GM21723 (cell line): ENCODE data around the gene PLPP4.

ENCODE experiments used
- ATAC-seq: cut with Tn5 transposase; IDR thresholded peaks from one replicate; pipeline ENCODE4 v1.9.1; 2021; ENCODE audit warnings: mild to moderate bottlenecking, moderate library complexity; ENCODE audit not compliant: unreplicated experiment

PLPP4 gene

GRCh38 chr10:120456626-120457430, at the start of gene PLPP4:
PLPP4 (plus strand) TSS chr10:120457227; CDS start chr10:120457306, 79 bp downstream.
- peak; percentile 81 for ATAC-seq

GRCh38 chr10:120409816-120410215, 47.2 kb upstream of the PLPP4 start:
- ATAC-seq: no peak

DNA sequence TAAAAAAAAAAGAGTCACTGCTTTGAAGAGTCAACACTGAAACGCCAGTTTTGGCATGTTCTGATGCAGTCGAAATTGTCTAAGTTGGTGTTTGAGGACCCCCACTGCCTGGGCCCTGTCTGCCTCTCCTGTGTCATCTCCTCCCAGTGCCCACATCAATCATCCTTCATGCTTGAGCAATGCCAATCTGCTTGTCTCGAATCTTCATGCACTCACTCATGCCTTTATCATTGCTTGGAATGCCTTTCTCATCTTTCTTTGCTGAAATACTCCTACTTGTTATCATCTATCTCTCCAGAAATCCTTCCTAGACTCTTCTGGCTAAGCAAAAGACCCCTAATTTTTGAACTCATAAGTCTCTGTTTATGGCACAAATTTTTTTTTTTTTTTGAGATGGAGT, 42.1 kb upstream of the PLPP4 start:
- no peak for ATAC-seq

DNA sequence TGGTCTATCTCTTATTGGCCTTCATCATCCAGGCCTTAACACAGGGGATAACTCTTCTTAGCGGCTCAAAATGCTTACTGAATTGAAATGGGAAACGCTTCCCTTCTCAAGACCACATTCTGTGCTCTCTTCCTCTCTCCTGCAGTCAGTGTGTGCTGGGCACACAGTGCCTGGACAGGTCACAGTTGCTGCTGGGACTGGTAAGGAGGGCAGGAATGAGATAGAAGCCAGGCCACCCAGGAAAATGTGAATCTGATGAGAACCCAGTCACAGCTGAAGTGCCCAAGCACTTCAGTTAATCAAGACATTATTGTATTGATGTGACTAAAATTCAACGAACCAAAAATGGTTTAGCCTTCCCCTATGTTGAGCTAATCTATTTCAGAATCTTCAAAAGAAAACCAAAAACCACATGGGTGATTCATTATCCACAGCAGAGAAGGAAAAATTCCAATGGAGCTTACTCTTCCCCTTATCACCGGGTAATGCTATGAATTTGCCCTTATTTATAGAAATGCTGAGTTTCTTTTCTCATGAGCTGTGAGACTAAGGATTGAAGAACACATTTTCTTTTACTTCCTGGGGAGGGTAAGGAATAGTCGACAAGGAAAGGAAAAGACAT, 41.2 kb upstream of the PLPP4 start:
- no peak for ATAC-seq

DNA sequence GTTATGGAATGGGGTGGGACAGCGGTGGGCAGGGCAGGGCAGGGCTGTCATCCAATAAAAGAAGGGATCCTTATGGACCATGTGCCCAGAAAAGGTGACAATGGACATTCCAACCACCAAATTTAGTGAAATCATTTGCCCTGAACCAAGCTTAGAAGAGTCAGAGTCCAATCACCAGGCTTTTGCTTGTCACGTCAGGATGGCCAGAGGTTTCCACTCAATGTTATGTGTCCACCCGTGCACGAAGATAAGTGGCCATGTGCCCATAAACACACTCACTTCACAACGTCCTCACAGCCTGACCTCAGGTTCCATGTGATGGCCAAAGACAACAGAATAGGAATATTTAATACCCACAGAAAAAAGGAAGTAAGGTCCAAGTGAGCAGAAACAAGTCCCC, 36.6 kb upstream of the PLPP4 start:
- ATAC-seq: no peak

GRCh38 chr10:120421250-120421649, 35.8 kb upstream of the PLPP4 start:
- ATAC-seq: no peak

- ATAC-seq: no peak
Observed at GRCh38 chr10:120422457-120422856, 34.6 kb upstream of the PLPP4 start.

GRCh38 chr10:120423431-120424197, 33.4 kb upstream of the PLPP4 start:
- ATAC-seq: peak; percentile 60

DNA sequence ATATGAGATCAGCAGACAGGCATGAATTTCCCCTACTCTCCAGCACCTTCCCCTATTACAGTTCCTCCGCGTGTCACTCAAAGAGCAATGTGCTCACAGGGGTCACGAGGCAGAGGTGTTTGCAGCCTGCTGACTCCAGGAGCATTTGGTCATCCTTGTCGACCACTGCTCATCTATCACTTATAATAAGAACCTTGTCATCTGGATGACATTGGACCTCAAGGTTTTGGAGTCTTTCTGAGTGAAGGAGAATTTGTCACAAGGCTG, 32.9 kb upstream of the PLPP4 start:
- no peak for ATAC-seq

GRCh38 chr10:120426306-120426705, 30.7 kb upstream of the PLPP4 start:
- ATAC-seq: no peak

- ATAC-seq: no peak
Observed at GRCh38 chr10:120428754-120429153, 28.3 kb upstream of the PLPP4 start.

DNA sequence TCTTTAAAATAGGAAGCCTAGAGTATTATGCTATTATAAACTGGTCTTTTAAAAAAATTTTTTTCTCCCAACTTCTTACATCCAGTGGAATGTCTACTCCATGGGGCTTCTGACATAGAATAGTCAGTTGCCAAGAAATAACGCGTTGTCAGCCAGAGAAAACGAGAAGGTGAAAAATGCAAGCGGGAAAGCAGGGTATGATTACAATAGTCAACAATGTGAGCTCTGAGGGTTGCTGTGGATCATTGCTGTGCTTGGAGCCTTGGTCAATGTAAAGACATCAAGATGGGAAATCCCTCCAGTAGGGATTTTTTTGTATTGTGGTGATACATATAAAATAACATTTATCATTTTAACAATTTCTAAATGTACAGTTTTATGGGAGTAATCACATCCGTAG, 27.6 kb upstream of the PLPP4 start:
- ATAC-seq: no peak

DNA sequence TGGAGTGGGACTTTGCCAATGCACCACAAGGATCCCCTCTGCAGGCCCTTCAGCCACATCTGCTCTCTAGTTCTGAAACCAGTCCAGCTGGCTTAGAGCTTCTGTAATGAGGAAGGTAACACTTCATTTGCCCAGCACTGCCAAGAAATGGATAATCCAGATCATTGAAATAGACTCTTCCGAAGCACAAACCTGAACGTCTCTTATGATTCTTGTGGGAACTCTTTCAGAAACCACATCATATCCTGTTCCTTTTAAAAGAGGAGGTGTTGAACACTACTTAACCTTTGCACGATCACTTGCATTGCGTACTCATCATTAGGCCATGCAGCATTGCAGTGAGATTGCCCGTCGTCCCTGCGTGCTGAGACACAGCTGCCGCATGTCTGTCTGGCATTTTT, 25.8 kb upstream of the PLPP4 start:
- ATAC-seq: no peak

DNA sequence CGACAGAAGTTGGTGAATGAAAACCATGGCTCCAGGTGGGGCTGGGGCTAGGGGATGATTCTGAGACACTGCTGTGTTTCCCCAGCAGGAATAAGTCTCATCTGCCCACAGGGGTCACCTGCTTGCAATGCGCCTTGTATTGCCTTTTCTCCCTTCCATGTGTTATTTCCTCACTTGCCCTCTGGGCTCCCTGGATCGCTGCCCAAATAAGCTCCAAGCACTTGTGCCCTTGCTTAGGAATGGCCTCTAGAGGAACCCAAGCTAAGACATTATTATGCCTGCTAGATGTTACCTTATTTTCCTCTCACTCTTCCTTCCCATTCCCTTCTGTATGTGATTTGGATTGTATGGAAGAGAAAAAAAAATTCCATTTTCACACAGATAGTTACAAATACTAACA, 24.8 kb upstream of the PLPP4 start:
- ATAC-seq: no peak

GRCh38 chr10:120433141-120433540, 23.9 kb upstream of the PLPP4 start:
- no peak for ATAC-seq

- ATAC-seq: no peak
Observed at GRCh38 chr10:120436439-120437112, 20.5 kb upstream of the PLPP4 start.

GRCh38 chr10:120437541-120437940, 19.5 kb upstream of the PLPP4 start:
- no peak for ATAC-seq

- ATAC-seq: no peak
Observed at GRCh38 chr10:120451968-120452367, 5.1 kb upstream of the PLPP4 start.

GRCh38 chr10:120453319-120453718, 3.7 kb upstream of the PLPP4 start:
- ATAC-seq: no peak

- no peak for ATAC-seq
Observed at GRCh38 chr10:120453886-120454285, 3.1 kb upstream of the PLPP4 start.

- no peak for ATAC-seq
Observed at GRCh38 chr10:120455004-120455403, 2.0 kb upstream of the PLPP4 start.

GRCh38 chr10:120455606-120456005, 1.4 kb upstream of the PLPP4 start:
- no peak for ATAC-seq
